Smooth muscle cell (in vitro differentiated cells): ENCODE data around the gene STARD3. TPM values are rescaled to one million over a fixed set of nuclear protein-coding genes. Genes with fewer than 3 reads are reported as not detected.

Experiments
- DNase-seq: peaks from one replicate; lab custom pipeline; 2025; ENCODE audit not compliant: unreplicated experiment; lab: John Stamatoyannopoulos, UW
- H2AFZ ChIP-seq: fragments of 200-600 bp; sonication (generic); 2 replicates; pipeline ENCODE4 v1.6.0; 2016; ENCODE audit warnings: antibody characterized with exemption, low read depth, mild to moderate bottlenecking
- H3F3A ChIP-seq: fragments of 200-600 bp; sonication (generic); 2 replicates; pipeline ENCODE4 v1.6.0; 2017; ENCODE audit warnings: antibody characterized with exemption, low read depth
- H3K27ac ChIP-seq: fragments of 200-600 bp; sonication (generic); 2 replicates; pipeline ENCODE4 v1.5.1; 2016; ENCODE audit warnings: low read depth, mild to moderate bottlenecking
- H3K27me3 ChIP-seq: fragments of 200-600 bp; sonication (generic); 2 replicates; pipeline ENCODE4 v1.6.1; 2016; ENCODE audit warnings: low read depth, mild to moderate bottlenecking
- H3K36me3 ChIP-seq: fragments of 200-600 bp; sonication (generic); 2 replicates; pipeline ENCODE4 v1.5.1; 2016; ENCODE audit warnings: low read depth
- H3K4me1 ChIP-seq: fragments of 200-600 bp; sonication (generic); 2 replicates; pipeline ENCODE4 v1.5.1; 2016; ENCODE audit warnings: low read depth
- H3K4me2 ChIP-seq: fragments of 200-600 bp; sonication (generic); 2 replicates; pipeline ENCODE4 v1.6.0; 2016; ENCODE audit warnings: mild to moderate bottlenecking
- H3K4me3 ChIP-seq: fragments of 200-600 bp; sonication (generic); 2 replicates; pipeline ENCODE4 v1.5.1; 2016; ENCODE audit warnings: mild to moderate bottlenecking
- H3K79me2 ChIP-seq: fragments of 200-600 bp; sonication (generic); 2 replicates; pipeline ENCODE4 v1.6.0; 2016; ENCODE audit warnings: low read depth, mild to moderate bottlenecking
- H3K9ac ChIP-seq: fragments of 200-600 bp; sonication (generic); 2 replicates; pipeline ENCODE4 v1.6.0; 2016; ENCODE audit warnings: low read depth
- H3K9me3 ChIP-seq: fragments of 200-600 bp; sonication (generic); replicated peaks from 2 replicates; pipeline ENCODE4 v1.5.1; 2016; ENCODE audit warnings: low read depth
- H4K20me1 ChIP-seq: fragments of 200-600 bp; sonication (generic); 2 replicates; pipeline ENCODE4 v1.6.0; 2016; ENCODE audit warnings: low read depth
- WGBS: methylation state at CpG from one replicate; pipeline ENCODE4 v1.1.7; 2016; ENCODE audit warnings: low lambda C conversion rate; 5-methylcytosine and 5-hydroxymethylcytosine counted together
- polyA plus RNA-seq: library from polyadenylated mRNA; unstranded; fragments of >200 nt; fragmentation: Nextera tagmentation; extraction: Ambion mirVana; gene quantifications from 2 replicates; pipeline ENCODE4 v1.2.1, GENCODE V29; 2016
- total RNA-seq: library from RNA; depleted of rRNA; stranded (reverse); fragments of >200 nt; gene quantifications from 2 replicates; pipeline ENCODE4 v1.2.3, GENCODE V29; 2014
- TF ChIP-seq, protein P1 (sequence below): fragments of 200-600 bp; sonication (generic); IDR thresholded peaks from 2 replicates; pipeline ENCODE4 v1.5.1; 2017; ENCODE audit warnings: borderline replicate concordance, mild to moderate bottlenecking, antibody characterized with exemption; ENCODE audit not compliant: insufficient read depth, poor library complexity, severe bottlenecking

STARD3 gene
- total and polyA plus RNA-seq, 2 experiments from 2014 or later: 37.5 to 53.3 TPM

DNA sequence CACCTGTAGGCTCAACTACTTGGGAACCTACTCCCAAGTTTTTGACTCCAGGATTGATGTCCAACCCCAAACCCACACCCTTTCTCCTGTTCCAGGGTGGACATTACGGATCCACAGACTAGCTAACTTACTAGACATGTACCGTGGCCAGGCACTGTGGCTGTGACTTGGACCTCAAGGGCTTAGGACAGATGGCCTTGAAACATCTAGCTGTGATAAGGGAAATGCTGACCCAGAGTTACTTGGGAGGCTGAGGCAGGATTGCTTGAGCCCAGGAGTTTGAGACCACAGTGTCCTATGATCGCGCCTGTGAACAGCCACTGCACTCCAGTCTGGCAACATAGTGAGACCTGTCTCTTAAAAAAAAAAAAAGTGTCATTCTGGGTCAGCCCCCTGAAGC, 4.2 kb downstream of the STARD3 start:
- Histone ChIP-seq H3K27me3 (no peaks in the 10 kb centered on the region), H4K20me1 (peaks cover 71% of the 10 kb centered on the region), H3K9me3 (no peaks in the 10 kb centered on the region), H3K9ac (no peak overlapping the region), H3K4me2 (no peak overlapping the region), H2AFZ (no peak overlapping the region), H3K79me2 (peaks cover 60% of the 10 kb centered on the region), H3K36me3 (no peaks in the 10 kb centered on the region), H3K4me3 (no peak overlapping the region), H3F3A (no peaks in the 10 kb centered on the region), H3K4me1 (peaks cover 19% of the 10 kb centered on the region), H3K27ac (no peak overlapping the region)
- DNase-seq: no peak
- 85% methylated on average over 4 of the region's 4 CpGs for WGBS
- TF ChIP-seq, protein P1, sequence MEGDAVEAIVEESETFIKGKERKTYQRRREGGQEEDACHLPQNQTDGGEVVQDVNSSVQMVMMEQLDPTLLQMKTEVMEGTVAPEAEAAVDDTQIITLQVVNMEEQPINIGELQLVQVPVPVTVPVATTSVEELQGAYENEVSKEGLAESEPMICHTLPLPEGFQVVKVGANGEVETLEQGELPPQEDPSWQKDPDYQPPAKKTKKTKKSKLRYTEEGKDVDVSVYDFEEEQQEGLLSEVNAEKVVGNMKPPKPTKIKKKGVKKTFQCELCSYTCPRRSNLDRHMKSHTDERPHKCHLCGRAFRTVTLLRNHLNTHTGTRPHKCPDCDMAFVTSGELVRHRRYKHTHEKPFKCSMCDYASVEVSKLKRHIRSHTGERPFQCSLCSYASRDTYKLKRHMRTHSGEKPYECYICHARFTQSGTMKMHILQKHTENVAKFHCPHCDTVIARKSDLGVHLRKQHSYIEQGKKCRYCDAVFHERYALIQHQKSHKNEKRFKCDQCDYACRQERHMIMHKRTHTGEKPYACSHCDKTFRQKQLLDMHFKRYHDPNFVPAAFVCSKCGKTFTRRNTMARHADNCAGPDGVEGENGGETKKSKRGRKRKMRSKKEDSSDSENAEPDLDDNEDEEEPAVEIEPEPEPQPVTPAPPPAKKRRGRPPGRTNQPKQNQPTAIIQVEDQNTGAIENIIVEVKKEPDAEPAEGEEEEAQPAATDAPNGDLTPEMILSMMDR: no peak

DNA sequence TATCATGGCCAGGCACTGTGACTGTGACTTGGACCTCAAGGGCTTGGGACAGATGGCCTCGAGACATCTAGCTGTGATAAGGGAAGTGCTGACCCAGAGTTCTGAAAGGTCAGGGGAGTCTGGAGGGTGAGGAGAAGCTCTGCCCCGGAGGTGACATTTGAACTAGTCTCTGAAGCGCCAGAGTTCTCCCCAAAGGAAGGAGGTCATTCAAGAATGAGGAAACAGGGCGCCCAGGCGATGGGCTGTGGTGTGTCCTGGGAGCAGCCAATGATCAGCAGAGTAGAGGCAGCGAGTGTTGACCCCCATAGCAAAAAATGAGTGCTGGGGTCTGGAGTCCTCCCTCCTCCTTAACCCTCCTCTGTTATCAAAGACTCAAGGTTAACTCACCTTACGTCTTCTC, 4.9 kb downstream of the STARD3 start:
- no peak overlapping the region for H3K27ac ChIP-seq
- no peaks in the 10 kb centered on the region for H3K36me3 ChIP-seq
- peaks cover 78% of the 10 kb centered on the region for H4K20me1 ChIP-seq
- no peak overlapping the region for H3K9ac ChIP-seq
- TF ChIP-seq, protein P1: no peak
- H3K4me3 ChIP-seq: no peak overlapping the region
- 88% methylated on average over 7 of the region's 7 CpGs for WGBS
- H2AFZ ChIP-seq: no peak overlapping the region
- H3K9me3 ChIP-seq: no peaks in the 10 kb centered on the region
- no peak overlapping the region for H3K4me2 ChIP-seq
- H3K4me1 ChIP-seq: peaks cover 12% of the 10 kb centered on the region
- H3K27me3 ChIP-seq: no peaks in the 10 kb centered on the region
- H3K79me2 ChIP-seq: peaks cover 62% of the 10 kb centered on the region
- no peak for DNase-seq
- H3F3A ChIP-seq: no peaks in the 10 kb centered on the region

DNA sequence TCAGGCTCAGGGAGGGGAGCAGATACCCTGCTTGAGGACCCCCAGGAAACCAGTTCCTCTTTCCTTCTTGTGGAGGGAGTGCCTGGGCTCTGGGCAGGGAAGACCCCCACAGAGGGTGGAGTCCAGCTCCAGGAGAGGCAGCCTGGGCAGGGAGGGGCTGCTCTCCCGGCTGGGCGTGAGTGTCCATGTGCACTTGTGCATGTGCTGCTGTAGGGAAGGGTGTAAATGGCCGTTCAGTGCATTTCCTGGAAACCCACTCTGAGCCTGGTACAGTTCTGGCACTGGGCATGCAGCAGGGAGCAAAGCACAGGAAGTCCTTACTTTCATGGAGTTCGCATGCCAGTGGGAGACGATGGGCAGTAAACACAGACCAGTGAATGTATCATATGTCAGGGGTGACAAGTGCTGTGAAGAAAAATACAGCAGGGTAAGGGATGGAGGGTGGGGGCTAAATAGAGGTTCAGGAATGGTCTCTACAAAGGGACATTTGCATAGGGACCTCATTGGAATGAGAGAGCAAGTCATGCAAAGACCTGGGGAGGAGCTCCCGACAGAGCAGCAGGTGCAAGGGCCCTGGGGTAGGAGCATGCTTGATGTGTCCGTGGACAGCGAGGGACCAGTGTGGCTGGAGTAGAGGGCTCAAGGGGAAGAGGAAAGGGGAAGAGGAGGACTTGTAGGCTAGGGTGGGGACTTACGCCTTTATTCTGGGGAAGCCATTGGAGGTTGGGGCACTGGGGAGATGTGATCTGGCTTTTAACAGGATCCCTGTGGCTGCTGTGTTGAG, 5.5 kb downstream of the STARD3 start:
- no peak for DNase-seq
- TF ChIP-seq, protein P1: no peak
- Histone ChIP-seq H3K4me1 (peaks cover 12% of the 10 kb centered on the region), H4K20me1 (peaks cover 84% of the 10 kb centered on the region), H3F3A (no peaks in the 10 kb centered on the region), H3K9me3 (no peaks in the 10 kb centered on the region), H3K36me3 (no peaks in the 10 kb centered on the region), H2AFZ (no peak overlapping the region), H3K4me2 (no peak overlapping the region), H3K79me2 (peaks cover 59% of the 10 kb centered on the region), H3K27me3 (no peaks in the 10 kb centered on the region), H3K9ac (no peak overlapping the region), H3K27ac (no peak overlapping the region), H3K4me3 (no peak overlapping the region)
- WGBS: 88% methylated on average over 9 of the region's 9 CpGs

- Histone ChIP-seq H3K4me3 (no peak overlapping the region), H3K36me3 (no peaks in the 10 kb centered on the region), H3F3A (no peaks in the 10 kb centered on the region), H3K9me3 (no peaks in the 10 kb centered on the region), H3K79me2 (peaks cover 52% of the 10 kb centered on the region), H4K20me1 (peaks cover 87% of the 10 kb centered on the region), H3K27ac (no peak overlapping the region), H3K4me1 (peaks cover 7% of the 10 kb centered on the region), H3K9ac (no peak overlapping the region), H2AFZ (no peak overlapping the region), H3K4me2 (no peak overlapping the region), H3K27me3 (no peaks in the 10 kb centered on the region)
- DNase-seq: no peak
- WGBS: 46% methylated on average over 4 of the region's 4 CpGs
- TF ChIP-seq, protein P1: no peak
Measured at GRCh38 chr17:39643271-39643670, 6.3 kb downstream of the STARD3 start.
